ENCODE results near the gene AMPD1.

DNA sequence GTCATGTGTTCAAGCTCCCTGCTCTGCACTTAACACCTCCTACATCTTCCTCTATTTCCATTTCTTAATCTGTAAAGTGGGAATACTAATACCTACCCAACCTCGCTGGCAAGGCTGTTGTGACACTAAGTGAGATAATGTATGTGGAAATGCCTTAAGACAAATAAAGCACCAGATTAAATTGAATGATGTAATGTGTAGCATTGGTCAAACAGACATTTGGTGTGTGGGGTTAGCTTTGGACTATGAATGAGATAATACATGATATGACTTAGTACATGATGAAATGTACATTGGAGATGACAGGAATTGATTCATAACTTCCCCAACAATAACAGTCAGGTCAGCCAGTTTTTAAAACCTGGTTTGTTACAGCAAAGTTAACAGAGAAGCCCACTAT, 5.2 kb downstream of the AMPD1 start:
- TF ChIP-seq, protein P1, sequence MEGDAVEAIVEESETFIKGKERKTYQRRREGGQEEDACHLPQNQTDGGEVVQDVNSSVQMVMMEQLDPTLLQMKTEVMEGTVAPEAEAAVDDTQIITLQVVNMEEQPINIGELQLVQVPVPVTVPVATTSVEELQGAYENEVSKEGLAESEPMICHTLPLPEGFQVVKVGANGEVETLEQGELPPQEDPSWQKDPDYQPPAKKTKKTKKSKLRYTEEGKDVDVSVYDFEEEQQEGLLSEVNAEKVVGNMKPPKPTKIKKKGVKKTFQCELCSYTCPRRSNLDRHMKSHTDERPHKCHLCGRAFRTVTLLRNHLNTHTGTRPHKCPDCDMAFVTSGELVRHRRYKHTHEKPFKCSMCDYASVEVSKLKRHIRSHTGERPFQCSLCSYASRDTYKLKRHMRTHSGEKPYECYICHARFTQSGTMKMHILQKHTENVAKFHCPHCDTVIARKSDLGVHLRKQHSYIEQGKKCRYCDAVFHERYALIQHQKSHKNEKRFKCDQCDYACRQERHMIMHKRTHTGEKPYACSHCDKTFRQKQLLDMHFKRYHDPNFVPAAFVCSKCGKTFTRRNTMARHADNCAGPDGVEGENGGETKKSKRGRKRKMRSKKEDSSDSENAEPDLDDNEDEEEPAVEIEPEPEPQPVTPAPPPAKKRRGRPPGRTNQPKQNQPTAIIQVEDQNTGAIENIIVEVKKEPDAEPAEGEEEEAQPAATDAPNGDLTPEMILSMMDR (IDR thresholded peaks at IDR 0.05): no peak
- no peak for TF ChIP-seq ZFX (IDR thresholded peaks at IDR 0.05; ENCODE audit: borderline replicate concordance)

All from 22Rv1 (cell line).